Gastroesophageal sphincter (tissue), 4 donors: ENCODE measurements around the gene SLC9A3. TPM values are rescaled to one million over a fixed set of nuclear protein-coding genes. Genes with fewer than 3 reads are reported as not detected.

Experiments used
- ATAC-seq: fragments of 150-250 bp; one replicate; pipeline ENCODE4 v1.9.1; 2016; ENCODE audit warnings: mild to moderate bottlenecking, moderate library complexity
- H3K27ac ChIP-seq, 4 donors: fragments of 200-600 bp; sonication (generic) in 3 of 4; 1 replicate in 3 of 4; 2 replicates in 1 of 4; pipeline ENCODE4 v1.5.1; 2016 to 2019
- H3K27me3 ChIP-seq: fragments of 200-600 bp; sonication (generic); one replicate; pipeline ENCODE4 v1.5.1; 2019
- H3K36me3 ChIP-seq, 2 donors: fragments of 200-600 bp; sonication (generic); one replicate each; pipeline ENCODE4 v1.5.1; 2019; ENCODE audit warnings: control low read depth in 1 of 2
- H3K4me1 ChIP-seq, 3 donors: fragments of 200-600 bp; sonication (generic); 1 replicate in 2 of 3; 2 replicates in 1 of 3; pipeline ENCODE4 v1.5.1; 2016 to 2019; ENCODE audit warnings: control low read depth in 2 of 3
- H3K4me3 ChIP-seq, 2 donors: fragments of 200-600 bp; sonication (generic); one replicate each; pipeline ENCODE4 v1.5.1; 2019; ENCODE audit warnings: mild to moderate bottlenecking in 1 of 2, moderate library complexity in 1 of 2
- H3K9me3 ChIP-seq, 3 donors: fragments of 200-600 bp; sonication (generic); one replicate each; pipeline ENCODE4 v1.5.1; 2017 to 2019; ENCODE audit warnings: control low read depth in 2 of 3
- CTCF ChIP-seq, 4 experiments: fragments of 200-600 bp in 2 of 4; fragments of 450-650 bp in 2 of 4; sonication (generic) in 1 of 4; IDR thresholded peaks; one replicate each; pipeline ENCODE4 v1.5.1; 2017 to 2019; ENCODE audit warnings: antibody characterized with exemption in 4 of 4, mild to moderate bottlenecking in 2 of 4, moderate library complexity in 2 of 4
- EP300 ChIP-seq: sonication (generic); formaldehyde crosslinking; IDR thresholded peaks from one replicate; pipeline ENCODE4 v1.6.1; 2017; ENCODE audit warnings: antibody characterized with exemption, mild to moderate bottlenecking
- POLR2A ChIP-seq, 2 donors: fragments of 450-650 bp; IDR thresholded peaks; one replicate each; pipeline ENCODE4 v1.6.1; 2017; ENCODE audit warnings: antibody characterized with exemption in 2 of 2, mild to moderate bottlenecking in 2 of 2, moderate library complexity in 1 of 2
- POLR2AphosphoS5 ChIP-seq: sonication (generic); formaldehyde crosslinking; IDR thresholded peaks from one replicate; pipeline ENCODE4 v1.6.1; 2017; ENCODE audit warnings: antibody characterized with exemption
- WGBS, 2 donors: methylation state at CpG; one replicate each; pipeline ENCODE4 v1.1.5; 2018; ENCODE audit warnings: low coverage in 1 of 2; 5-methylcytosine and 5-hydroxymethylcytosine counted together
- small RNA-seq, 4 donors: library from RNA; depleted of rRNA; stranded (forward); fragments of <200 nt; gene quantifications; one replicate each; pipeline ENCODE3, GENCODE V24; 2016
- total RNA-seq, 4 donors: library from RNA; depleted of rRNA; stranded (reverse); fragments of >200 nt; gene quantifications; one replicate each; pipeline ENCODE4 v1.1.0, GENCODE V29; 2016

The SLC9A3 gene
- total RNA-seq, 4 donors from 2014 or later: 2.6 to 3.9 (median 2.8) TPM

- ATAC-seq: no peak
- no peak for TF ChIP-seq EP300
- TF ChIP-seq POLR2AphosphoS5: no peak
- TF ChIP-seq CTCF (IDR thresholded peaks at IDR 0.05): no peak
- no peak for TF ChIP-seq POLR2A (IDR thresholded peaks at IDR 0.05)
- H3K36me3 ChIP-seq: no peaks in the 10 kb centered on the region
- no peak overlapping the region for H3K4me3 ChIP-seq
- no peaks in the 10 kb centered on the region for H3K4me1 ChIP-seq
- H3K27me3 ChIP-seq: peaks cover 10% of the 10 kb centered on the region
- H3K9me3 ChIP-seq: no peaks in the 10 kb centered on the region
- H3K27ac ChIP-seq: no peak overlapping the region
- 75 to 90% methylated on average over 11 to 25 of the region's 32 CpGs for WGBS, 2 donors
These were observed 101.7 kb downstream of the SLC9A3 start for GRCh38 chr5:422323-423232.

- Histone ChIP-seq H3K27ac (no peak overlapping the region), H3K4me1 (no peaks in the 10 kb centered on the region), H3K27me3 (peaks cover 10% of the 10 kb centered on the region), H3K9me3 (no peaks in the 10 kb centered on the region), H3K36me3 (no peaks in the 10 kb centered on the region), H3K4me3 (no peak overlapping the region)
- 70 to 76% methylated on average over 2 to 7 of the region's 13 CpGs for WGBS, 2 donors
- TF ChIP-seq CTCF (IDR thresholded peaks at IDR 0.05): no peak
- TF ChIP-seq EP300: no peak
- TF ChIP-seq POLR2AphosphoS5: no peak
- no peak for TF ChIP-seq POLR2A (IDR thresholded peaks at IDR 0.05)
- no peak for ATAC-seq
These were observed 102.3 kb downstream of the SLC9A3 start for GRCh38 chr5:421901-422300.

- no peak for ATAC-seq
- H3K27me3 ChIP-seq: peaks cover 10% of the 10 kb centered on the region
- H3K4me1 ChIP-seq: no peaks in the 10 kb centered on the region
- H3K9me3 ChIP-seq: no peaks in the 10 kb centered on the region
- no peaks in the 10 kb centered on the region for H3K36me3 ChIP-seq
- no peak overlapping the region for H3K4me3 ChIP-seq
- no peak overlapping the region for H3K27ac ChIP-seq
- TF ChIP-seq POLR2A (IDR thresholded peaks at IDR 0.05): no peak
- no peak for TF ChIP-seq CTCF (IDR thresholded peaks at IDR 0.05)
- no peak for TF ChIP-seq POLR2AphosphoS5
- no peak for TF ChIP-seq EP300
- WGBS, 2 donors: 83 to 90% methylated on average over 2 to 4 of the region's 34 CpGs
These were observed 102.9 kb downstream of the SLC9A3 start for GRCh38 chr5:421287-421880.

- H3K4me1 ChIP-seq: no peaks in the 10 kb centered on the region
- no peak for TF ChIP-seq CTCF (IDR thresholded peaks at IDR 0.05)
- no peak for TF ChIP-seq EP300
- no peak for TF ChIP-seq POLR2A (IDR thresholded peaks at IDR 0.05)
- TF ChIP-seq POLR2AphosphoS5: no peak
- ATAC-seq: no peak
- H3K27ac ChIP-seq: no peak overlapping the region
- no peak overlapping the region for H3K4me3 ChIP-seq
- H3K9me3 ChIP-seq: no peaks in the 10 kb centered on the region
- 93% methylated on average over 6 of the region's 52 CpGs for WGBS, 2 donors
- H3K27me3 ChIP-seq: peaks cover 10% of the 10 kb centered on the region
- no peaks in the 10 kb centered on the region for H3K36me3 ChIP-seq
These were observed 103.5 kb downstream of the SLC9A3 start for GRCh38 chr5:420632-421286.

Small RNA genes lying within 50 kb of the gene (small RNA-seq; reads per million reads assigned to genes)
- gene MIR4456: 0 reads per million in 4 donors

Other genes with a start within 250 kb of the SLC9A3 start
- 1 to 10 TPM in 1 of 4 donors, under 1 TPM in 3; 0.15 to 1.7 (median 0.45) TPM for gene AHRR, start 202.7 kb downstream of the SLC9A3 start, total RNA-seq
- gene EXOC3, start 81.3 kb downstream of the SLC9A3 start, total RNA-seq: 10 to 100 TPM; 46.4 to 92.7 (median 60.3) TPM
- gene CEP72, start 87.9 kb upstream of the SLC9A3 start, total RNA-seq: 1 to 10 TPM; 2.1 to 8.7 (median 3.8) TPM
- gene TPPP, start 168.9 kb upstream of the SLC9A3 start, total RNA-seq: 10 to 100 TPM; 13.3 to 42.8 (median 32.0) TPM